Peyer's patch (tissue), 4 donors: ENCODE results near the gene BAIAP2. TPM values are rescaled to one million over a fixed set of nuclear protein-coding genes. Genes with fewer than 3 reads are reported as not detected.

Experiments used
- DNase-seq, 3 donors: peaks; one replicate each; pipeline ENCODE4 v3.0.0-alpha.2; 2017 to 2019
- H3K27ac ChIP-seq, 4 donors: fragments of 200-600 bp; sonication (generic); one replicate each; pipeline ENCODE4 v1.5.1; 2016 to 2019
- H3K27me3 ChIP-seq, 2 donors: fragments of 200-600 bp; sonication (generic); one replicate each; pipeline ENCODE4 v1.5.1; 2019
- H3K36me3 ChIP-seq, 3 donors: fragments of 200-600 bp; sonication (generic); one replicate each; pipeline ENCODE4 v1.5.1; 2016 to 2019
- H3K4me1 ChIP-seq, 4 donors: fragments of 200-600 bp; sonication (generic); one replicate each; pipeline ENCODE4 v1.5.1; 2016 to 2019
- H3K4me3 ChIP-seq, 4 donors: fragments of 200-600 bp; sonication (generic); 1 replicate in 3 of 4; 2 replicates in 1 of 4; pipeline ENCODE4 v1.5.1; 2016 to 2019; ENCODE audit warnings: mild to moderate bottlenecking in 1 of 4
- H3K9me3 ChIP-seq, 4 donors: fragments of 200-600 bp; sonication (generic); one replicate each; pipeline ENCODE4 v1.5.1; 2016 to 2019; ENCODE audit warnings: mild to moderate bottlenecking in 1 of 4
- CTCF ChIP-seq, 6 experiments: fragments of 450-650 bp in 4 of 6; fragments of 200-600 bp in 2 of 6; sonication (generic) in 1 of 6; IDR thresholded peaks; one replicate each; pipeline ENCODE4 v1.5.1; 2017 to 2019; ENCODE audit warnings: antibody characterized with exemption in 6 of 6, mild to moderate bottlenecking in 3 of 6, moderate library complexity in 1 of 6
- POLR2A ChIP-seq, 2 donors: fragments of 450-650 bp; IDR thresholded peaks; one replicate each; pipeline ENCODE4 v1.5.1; 2017; ENCODE audit warnings: antibody characterized with exemption in 2 of 2, mild to moderate bottlenecking in 2 of 2, moderate library complexity in 2 of 2
- total RNA-seq, 4 donors: library from RNA; depleted of rRNA; stranded (reverse); fragments of >200 nt; gene quantifications; one replicate each; pipeline ENCODE4 v1.1.0, GENCODE V29; 2016

Gene BAIAP2
- total RNA-seq, 4 donors from 2014 or later = 10.2 to 61.9 (median 17.6) TPM

DNA sequence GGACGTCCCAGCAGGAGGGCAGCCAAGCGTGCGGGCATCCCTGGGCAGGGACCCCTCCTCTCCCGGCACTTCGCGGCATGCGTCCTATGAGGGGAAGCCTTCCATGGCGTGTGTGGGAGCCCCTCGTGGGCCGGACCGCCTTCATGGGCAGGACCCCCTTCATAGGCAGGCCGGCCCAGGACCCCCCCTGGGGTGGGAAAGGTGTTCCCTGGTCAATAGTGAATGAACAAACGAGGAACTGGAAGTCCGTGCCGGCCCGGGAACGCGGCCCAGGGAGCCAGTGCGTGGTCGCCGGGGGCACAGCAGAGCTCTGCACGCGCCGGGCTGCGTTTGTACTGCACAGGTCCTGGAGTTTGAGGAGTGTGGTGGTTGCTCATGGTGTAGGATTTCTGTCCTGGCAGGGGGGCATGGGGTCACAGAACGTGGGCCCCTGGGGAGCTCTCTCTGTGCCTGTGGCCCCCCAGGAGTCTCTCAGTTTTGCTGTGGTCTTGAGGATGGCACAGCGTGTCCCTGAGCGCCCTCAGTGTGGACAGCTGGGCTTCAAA lies 13.9 kb downstream of the BAIAP2 start:
- no peaks in the 10 kb centered on the region for H3K36me3 ChIP-seq
- H3K9me3 ChIP-seq = no peaks in the 10 kb centered on the region
- no peak overlapping the region for H3K4me3 ChIP-seq
- peaks cover 0 to 65% (median 12%) of the 10 kb centered on the region in 4 donors for H3K4me1 ChIP-seq
- H3K27me3 ChIP-seq = no peaks in the 10 kb centered on the region
- DNase-seq = no peak
- no peak for TF ChIP-seq POLR2A (IDR thresholded peaks at IDR 0.05)
- no peak for TF ChIP-seq CTCF (IDR thresholded peaks at IDR 0.05)
- H3K27ac ChIP-seq = peak overlapping the region in 1 of 4 donors; percentile 4

- Histone ChIP-seq H3K4me3 (peak overlapping the region in 2 of 4 donors; percentile 12 to 24), H3K27ac (peak overlapping the region in 3 of 4 donors; percentile 38 to 57 (median 43)), H3K36me3 (no peaks in the 10 kb centered on the region), H3K4me1 (peaks cover 0 to 60% (median 12%) of the 10 kb centered on the region in 4 donors), H3K9me3 (no peaks in the 10 kb centered on the region), H3K27me3 (no peaks in the 10 kb centered on the region)
- DNase-seq = no peak
- TF ChIP-seq CTCF (IDR thresholded peaks at IDR 0.05) = no peak
- TF ChIP-seq POLR2A (IDR thresholded peaks at IDR 0.05) = no peak
These were observed 14.5 kb downstream of the BAIAP2 start for GRCh38 chr17:81049372-81049911.

DNA sequence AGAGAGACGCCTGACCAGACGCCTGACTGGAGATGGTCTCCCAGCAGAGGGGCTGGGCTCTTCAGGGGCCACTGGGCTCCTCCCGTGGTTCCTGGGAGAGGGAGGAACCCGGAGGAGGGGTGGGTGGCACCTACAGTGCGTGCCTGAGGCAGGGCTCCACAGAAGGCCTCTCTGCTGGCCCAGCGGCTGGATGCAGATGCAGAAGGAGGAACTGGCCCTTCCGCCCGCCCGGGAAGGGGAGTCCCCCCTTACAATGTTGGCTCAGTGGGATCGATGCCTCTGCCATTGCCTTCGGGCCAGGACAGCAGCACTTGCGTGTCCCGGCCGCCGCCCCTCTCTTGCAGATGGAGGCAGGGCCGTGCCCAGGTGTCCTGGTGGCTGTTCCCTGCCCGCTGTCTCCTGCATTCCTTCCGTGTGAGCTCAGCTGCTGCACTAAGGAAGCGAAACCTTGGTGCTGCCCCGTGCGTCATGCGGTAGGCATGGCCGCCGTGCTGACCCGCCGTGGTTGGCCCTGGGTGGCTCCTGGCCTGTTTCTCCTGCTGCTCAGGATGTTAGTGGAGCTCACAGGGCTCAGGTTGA lies 15.1 kb downstream of the BAIAP2 start:
- Histone ChIP-seq H3K27me3 (no peaks in the 10 kb centered on the region), H3K27ac (peak overlapping the region in 3 of 4 donors; percentile 38 to 57 (median 43)), H3K4me1 (peaks cover 0 to 54% (median 10%) of the 10 kb centered on the region in 4 donors), H3K4me3 (peak overlapping the region in 3 of 4 donors; percentile 11 to 24 (median 12)), H3K9me3 (no peaks in the 10 kb centered on the region), H3K36me3 (no peaks in the 10 kb centered on the region)
- TF ChIP-seq POLR2A (IDR thresholded peaks at IDR 0.05) = no peak
- TF ChIP-seq CTCF (IDR thresholded peaks at IDR 0.05) = no peak
- DNase-seq = peak; percentile 47 to 79 (median 68)

GRCh38 chr17:81050645-81051625 lies 16.0 kb downstream of the BAIAP2 start:
- Histone ChIP-seq H3K4me3 (no peak overlapping the region), H3K4me1 (peaks cover 0 to 45% (median 7%) of the 10 kb centered on the region in 4 donors), H3K27me3 (no peaks in the 10 kb centered on the region), H3K36me3 (no peaks in the 10 kb centered on the region), H3K9me3 (no peaks in the 10 kb centered on the region), H3K27ac (peak overlapping the region in 2 of 4 donors; percentile 43 to 57)
- TF ChIP-seq POLR2A (IDR thresholded peaks at IDR 0.05) = no peak
- no peak for TF ChIP-seq CTCF (IDR thresholded peaks at IDR 0.05)
- no peak for DNase-seq

- TF ChIP-seq CTCF (IDR thresholded peaks at IDR 0.05) (no peak), POLR2A (IDR thresholded peaks at IDR 0.05) (no peak)
- H3K36me3 ChIP-seq = no peaks in the 10 kb centered on the region
- no peak for DNase-seq
- no peaks in the 10 kb centered on the region for H3K9me3 ChIP-seq
- peaks cover 0 to 46% (median 7%) of the 10 kb centered on the region in 4 donors for H3K4me1 ChIP-seq
- H3K27me3 ChIP-seq = no peaks in the 10 kb centered on the region
- peak overlapping the region in 2 of 4 donors; percentile 19 to 20 for H3K27ac ChIP-seq
- no peak overlapping the region for H3K4me3 ChIP-seq
These were observed 17.4 kb downstream of the BAIAP2 start for GRCh38 chr17:81052199-81052997.
